Body of pancreas (tissue), 4 donors: ENCODE data around the gene SETBP1. TPM values are rescaled to one million over a fixed set of nuclear protein-coding genes. Genes with fewer than 3 reads are reported as not detected.
A peak's percentile ranks its signal among the peaks of the same experiment; 100 is the strongest.

ENCODE experiments used
- ATAC-seq: fragments of 150-250 bp; one replicate; pipeline ENCODE4 v1.9.1; 2016
- DNase-seq, 4 donors: peaks; one replicate each; pipeline ENCODE4 v3.0.0-alpha.2; 2019
- H3K27ac ChIP-seq, 4 donors: fragments of 200-600 bp; sonication (generic); 1 replicate in 3 of 4; 2 replicates in 1 of 4; pipeline versions ENCODE4 v1.5.1 to v1.6.1; 2016 to 2019; ENCODE audit warnings: mild to moderate bottlenecking in 1 of 4, mixed read lengths in 1 of 4, moderate library complexity in 1 of 4
- H3K27me3 ChIP-seq, 2 donors: fragments of 200-600 bp; sonication (generic); one replicate each; pipeline ENCODE4 v1.6.0; 2016; ENCODE audit warnings: mild to moderate bottlenecking in 1 of 2
- H3K36me3 ChIP-seq, 2 donors: fragments of 200-600 bp; sonication (generic); replicated peaks in 1 of 2; 2 replicates each; pipeline ENCODE4 v1.5.1; 2016; ENCODE audit warnings: low read depth in 2 of 2; ENCODE audit not compliant: insufficient read depth in 1 of 2
- H3K4me1 ChIP-seq: fragments of 200-600 bp; sonication (generic); one replicate; pipeline ENCODE4 v1.6.0; 2016
- H3K4me3 ChIP-seq, 2 donors: fragments of 200-600 bp; sonication (generic); 1 replicate in 1 of 2; 2 replicates in 1 of 2; pipeline ENCODE4 v1.5.1; 2016 to 2019
- H3K9me3 ChIP-seq, 3 donors: fragments of 200-600 bp; sonication (generic); 1 replicate in 2 of 3; 2 replicates in 1 of 3; pipeline ENCODE4 v1.5.1; 2016
- CTCF ChIP-seq, 7 experiments: fragments of 450-650 bp in 4 of 7; fragments of 200-600 bp in 3 of 7; sonication (generic) in 3 of 7; IDR thresholded peaks; one replicate each; pipeline ENCODE4 v1.5.1; 2016 to 2019; ENCODE audit warnings: antibody characterized with exemption in 7 of 7
- POLR2A ChIP-seq, 3 donors: fragments of 450-650 bp; IDR thresholded peaks; one replicate each; pipeline ENCODE4 v1.6.1; 2016; ENCODE audit warnings: antibody characterized with exemption in 3 of 3, mild to moderate bottlenecking in 2 of 3
- WGBS, 2 donors: methylation state at CpG; one replicate each; pipeline ENCODE4 v1.1.5; 2017; 5-methylcytosine and 5-hydroxymethylcytosine counted together
- intact Hi-C: fragments of 100-400 bp; cut with DNase I; formaldehyde crosslinking; loops from one replicate; pipeline ENCODE4 v1.15.1; 2023
- total RNA-seq, 2 donors: library from RNA; depleted of rRNA; stranded (reverse); fragments of >200 nt; gene quantifications; one replicate each; pipeline ENCODE4 v1.1.0, GENCODE V29; 2016

SETBP1 gene
- total RNA-seq, 2 donors from 2014 or later, result 23.6 to 37.2 TPM

- Histone ChIP-seq H3K4me3 (no peak overlapping the region), H3K36me3 (no peaks in the 10 kb centered on the region), H3K27me3 (no peaks in the 10 kb centered on the region), H3K4me1 (peaks cover 58% of the 10 kb centered on the region), H3K27ac (no peak overlapping the region), H3K9me3 (no peaks in the 10 kb centered on the region)
- intact Hi-C loops, result loop anchor here (10.0 kb wide), 2 partner anchors 63 to 107 kb away; partner anchors contain the start of gene SETBP1
- TF ChIP-seq POLR2A (IDR thresholded peaks at IDR 0.05) (no peak), CTCF (IDR thresholded peaks at IDR 0.05) (no peak)
- WGBS, 2 donors, result 82 to 86% methylated on average over 8 of the region's 8 CpGs
- ATAC-seq (peak; percentile 11), DNase-seq (no peak)
Observed at GRCh38 chr18:44791520-44791919, 110.8 kb downstream of the SETBP1 start.

GRCh38 chr18:44792456-44793061, 111.9 kb downstream of the SETBP1 start:
- intact Hi-C loops, result loop anchor here (10.0 kb wide), 2 partner anchors 62 to 108 kb away; partner anchors contain the start of gene SETBP1

GRCh38 chr18:44793194-44793593, 112.5 kb downstream of the SETBP1 start:
- DNase-seq, result no peak
- Histone ChIP-seq H3K27ac (no peak overlapping the region), H3K36me3 (no peaks in the 10 kb centered on the region), H3K9me3 (no peaks in the 10 kb centered on the region), H3K4me1 (peaks cover 70% of the 10 kb centered on the region), H3K4me3 (no peak overlapping the region), H3K27me3 (no peaks in the 10 kb centered on the region)
- no peak for ATAC-seq
- intact Hi-C loops, result loop anchor here (10.0 kb wide), 2 partner anchors 62 to 108 kb away; partner anchors contain the start of gene SETBP1
- 95 to 98% methylated on average over 2 of the region's 2 CpGs for WGBS, 2 donors
- TF ChIP-seq POLR2A (IDR thresholded peaks at IDR 0.05) (no peak), CTCF (IDR thresholded peaks at IDR 0.05) (no peak)

More at GRCh38 chr18:44792456-44793061, 111.9 kb downstream of the SETBP1 start:
- ATAC-seq (no peak), DNase-seq (no peak)
- H3K36me3 ChIP-seq, result no peaks in the 10 kb centered on the region
- H3K27ac ChIP-seq, result no peak overlapping the region
- H3K4me3 ChIP-seq, result no peak overlapping the region
- H3K4me1 ChIP-seq, result peaks cover 68% of the 10 kb centered on the region
- TF ChIP-seq POLR2A (IDR thresholded peaks at IDR 0.05) (no peak), CTCF (IDR thresholded peaks at IDR 0.05) (no peak)
- H3K9me3 ChIP-seq, result no peaks in the 10 kb centered on the region
- H3K27me3 ChIP-seq, result no peaks in the 10 kb centered on the region
- 60 to 66% methylated on average over 7 to 8 of the region's 8 CpGs for WGBS, 2 donors

- Histone ChIP-seq H3K4me3 (no peak overlapping the region), H3K9me3 (no peaks in the 10 kb centered on the region), H3K27me3 (no peaks in the 10 kb centered on the region), H3K36me3 (no peaks in the 10 kb centered on the region), H3K4me1 (peaks cover 72% of the 10 kb centered on the region), H3K27ac (peak overlapping the region in 1 of 4 donors; percentile 23)
- no peak for TF ChIP-seq CTCF (IDR thresholded peaks at IDR 0.05)
- TF ChIP-seq POLR2A (IDR thresholded peaks at IDR 0.05), result no peak
- 78 to 91% methylated on average over 1 of the region's 1 CpG for WGBS, 2 donors
- intact Hi-C loops, result loop anchor here (10.0 kb wide), 2 partner anchors 61 to 109 kb away; partner anchors contain the start of gene SETBP1
- ATAC-seq (no peak), DNase-seq (no peak)
Observed at GRCh38 chr18:44793685-44794084, 113.0 kb downstream of the SETBP1 start.

- DNase-seq (no peak), ATAC-seq (no peak)
- H3K4me3 ChIP-seq, result no peak overlapping the region
- H3K36me3 ChIP-seq, result no peaks in the 10 kb centered on the region
- H3K27ac ChIP-seq, result peak overlapping the region in 3 of 4 donors; percentile 79 to 87 (median 79)
- intact Hi-C loops, result loop anchor here (10.0 kb wide), 2 partner anchors 60 to 110 kb away; partner anchors contain the start of gene SETBP1
- H3K4me1 ChIP-seq, result peaks cover 72% of the 10 kb centered on the region
- TF ChIP-seq POLR2A (IDR thresholded peaks at IDR 0.05) (no peak), CTCF (IDR thresholded peaks at IDR 0.05) (no peak)
- no peaks in the 10 kb centered on the region for H3K9me3 ChIP-seq
- H3K27me3 ChIP-seq, result no peaks in the 10 kb centered on the region
- WGBS, 2 donors, result 90 to 92% methylated on average over 4 of the region's 4 CpGs
Observed at GRCh38 chr18:44795241-44795640, 114.6 kb downstream of the SETBP1 start.
